Measurements from ENCODE around the gene GALNT1. TPM values are rescaled to one million over a fixed set of nuclear protein-coding genes. Genes with fewer than 3 reads are reported as not detected.

Gene GALNT1
- total RNA-seq, 1 experiment from 2014 or later: 77.9 TPM

DNA sequence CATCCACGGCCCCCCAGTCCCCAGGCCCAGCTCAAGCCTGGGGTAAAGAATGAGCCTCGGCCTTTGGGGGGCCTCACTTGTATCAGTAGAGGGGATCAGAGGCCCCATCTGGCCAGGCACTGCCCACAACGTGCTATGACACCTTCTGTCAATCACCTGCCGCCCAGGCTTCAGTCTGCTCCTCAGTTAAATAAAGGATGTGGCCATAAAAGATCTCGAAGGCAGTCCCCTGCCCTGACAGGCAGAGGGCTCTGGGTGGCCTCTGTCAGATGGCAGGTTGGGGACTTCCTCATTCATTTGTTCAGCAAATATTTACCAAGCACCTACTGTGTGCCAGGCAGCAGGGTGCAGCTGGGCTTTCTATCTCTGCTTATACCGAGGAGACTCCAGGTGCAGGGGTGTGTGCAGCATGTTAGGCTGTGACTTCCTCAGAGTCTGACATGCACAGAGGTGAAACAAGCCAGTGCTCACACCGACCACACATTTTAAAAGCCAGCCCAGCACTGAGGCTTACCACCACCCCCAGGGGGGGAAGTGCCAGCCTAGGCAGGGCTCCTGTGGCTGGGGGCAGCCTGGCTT, 166.4 kb downstream of the GALNT1 start:
- Mint-ChIP-seq H3K9me3 (peaks cover 6% of the 10 kb centered on the region in 2 experiments; a peak in 4 of 5 replicates), H3K27ac (no peak overlapping the region), H3K27me3 (ENCODE audit: low read depth) (peaks cover 13% of the 10 kb centered on the region), H3K4me3 (no peak overlapping the region), H3K36me3 (ENCODE audit: insufficient read depth in 1 of 3, low read depth in 3 of 3) (peaks cover 0 to 20% (median 0%) of the 10 kb centered on the region in 3 experiments; a peak in 4 of 7 replicates), H3K4me1 (peaks cover 25 to 26% of the 10 kb centered on the region in 2 experiments)
- Histone ChIP-seq H4K5ac (ENCODE audit: insufficient read length, low read depth, low read length) (no peak overlapping the region), H3K79me1 (ENCODE audit: insufficient read depth, low read depth, low read length, poor library complexity, severe bottlenecking) (no peaks in the 10 kb centered on the region), H3K9ac (ENCODE audit: extremely low read depth, insufficient read length, low read length) (no peak overlapping the region), H2AK5ac (ENCODE audit: insufficient read length, low read length) (no peak overlapping the region), H3K4me2 (ENCODE audit: insufficient read depth, insufficient read length, low read length) (no peak overlapping the region), H3K4ac (ENCODE audit: low read depth, low read length) (no peak overlapping the region), H4K8ac (replicated peaks; ENCODE audit: insufficient read length, low read depth, low read length) (no peak overlapping the region), H2BK120ac (ENCODE audit: low read depth, low read length, poor library complexity, severe bottlenecking) (no peak overlapping the region), H3K14ac (ENCODE audit: insufficient read depth, low read length) (peak overlapping the region; percentile 44; the same call in 1 of the 2 replicates), H3K4me1 (ENCODE audit: insufficient read depth, low read length) (peaks cover 2% of the 10 kb centered on the region; the same call in 1 of the 2 replicates), H3K18ac (ENCODE audit: insufficient read length, low read depth, low read length) (no peak overlapping the region), H3K23ac (ENCODE audit: insufficient read length, low read depth, low read length) (no peak overlapping the region), H2BK5ac (ENCODE audit: insufficient read length, low read length) (no peak overlapping the region), H2BK12ac (ENCODE audit: insufficient read length, low read depth, low read length) (no peak overlapping the region), H3K79me2 (ENCODE audit: insufficient read depth, low read length) (no peaks in the 10 kb centered on the region), H2BK15ac (ENCODE audit: low read depth, low read length) (no peak overlapping the region), H2BK20ac (ENCODE audit: low read depth, low read length, poor library complexity, severe bottlenecking) (no peak overlapping the region), H3K23me2 (ENCODE audit: insufficient read length, low read depth, low read length, poor library complexity, severe bottlenecking) (no peaks in the 10 kb centered on the region), H3K27me3 (ENCODE audit: insufficient read depth, low read length) (no peaks in the 10 kb centered on the region), H2AFZ (ENCODE audit: low read length) (no peak overlapping the region), H3K56ac (ENCODE audit: insufficient read length, low read depth, low read length) (no peak overlapping the region), H4K91ac (ENCODE audit: insufficient read length, low read depth, low read length) (no peak overlapping the region), H3K27ac (ENCODE audit: insufficient read length, low read depth, low read length) (no peak overlapping the region), H3K9me3 (ENCODE audit: control insufficient read depth, low read depth, low read length) (no peaks in the 10 kb centered on the region), H3T11ph (ENCODE audit: low read length) (no peak overlapping the region), H4K20me1 (ENCODE audit: control insufficient read depth, insufficient read depth, insufficient read length) (no peaks in the 10 kb centered on the region)
- 0 out of 3 replicates have a peak, but pooled peaks have one; percentile 16 for TF ChIP-seq CTCF (conservative IDR thresholded peaks at IDR 0.05)
- DNase-seq: no peak
- WGBS (ENCODE audit: extremely low coverage, insufficient read length, low lambda C conversion rate): no CpG with 5 or more reads among the region's 7 CpGs
